ENCODE data around the gene POMT1.
A peak's percentile ranks its signal among the peaks of the same experiment; 100 is the strongest.
"Not testable (repeated sequence)": the region's sequence is repeated elsewhere in the genome, so short reads cannot be mapped to it uniquely, and the experiment has no call there.

The POMT1 gene

GRCh38 chr9:131502781-131503625, at the start of gene POMT1:
Gene POMT1 (plus strand): TSS chr9:131502918. CDS start chr9:131504219, 1,301 bp downstream.
- DNase-seq = peak; percentile 44 to 80

DNA sequence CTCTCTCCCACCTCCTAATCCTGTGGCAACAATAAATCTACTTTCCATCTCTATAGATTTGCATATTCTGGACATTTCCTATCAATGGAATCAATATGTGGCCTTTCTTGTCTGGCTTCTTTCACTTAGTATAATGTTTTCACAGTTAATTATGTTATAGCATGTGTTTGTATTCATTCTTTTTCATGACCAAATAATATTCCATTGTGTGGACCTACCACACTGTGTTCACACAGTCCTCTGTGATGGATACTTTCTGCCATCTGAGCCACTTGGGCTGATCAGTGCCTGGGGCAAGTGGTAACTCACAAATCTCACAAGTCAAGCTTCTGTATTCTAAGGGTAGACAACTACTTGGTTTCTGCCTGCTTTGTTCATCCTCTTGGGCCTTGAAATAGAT, 48.7 kb upstream of the POMT1 start:
- no peak for DNase-seq

DNA sequence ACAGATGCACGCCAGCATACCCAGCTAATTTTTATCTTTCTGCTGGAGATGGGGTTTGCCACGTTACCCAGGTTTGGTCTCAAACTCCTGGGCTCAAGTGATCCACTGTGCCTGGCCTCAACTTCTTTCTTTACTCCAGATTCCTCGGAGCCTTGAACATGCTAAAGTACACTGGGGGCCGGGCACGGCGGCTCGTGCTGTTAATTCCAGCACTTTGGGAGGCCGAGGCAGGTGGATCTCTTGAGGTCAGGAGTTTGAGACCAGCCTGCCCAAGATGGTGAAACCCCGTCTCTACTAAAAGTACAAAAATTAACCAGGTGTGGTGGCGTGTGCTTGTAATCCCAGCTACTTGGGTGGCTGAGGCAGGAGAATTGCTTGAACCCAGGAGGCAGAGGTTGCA, 47.1 kb upstream of the POMT1 start:
- not testable (repeated sequence) for DNase-seq

GRCh38 chr9:131457746-131458145, 45.0 kb upstream of the POMT1 start:
- no peak for DNase-seq

- no peak for DNase-seq
Measured at GRCh38 chr9:131459056-131459455, 43.7 kb upstream of the POMT1 start.

GRCh38 chr9:131461166-131461565, 41.6 kb upstream of the POMT1 start:
- DNase-seq = no peak

- no peak for DNase-seq
Measured at GRCh38 chr9:131464354-131465000, 38.2 kb upstream of the POMT1 start.

- no peak for DNase-seq
Measured at GRCh38 chr9:131465401-131465800, 37.3 kb upstream of the POMT1 start.

- DNase-seq = no peak
Measured at GRCh38 chr9:131467214-131467935, 35.3 kb upstream of the POMT1 start.

- DNase-seq = no peak
Measured at GRCh38 chr9:131468031-131468430, 34.7 kb upstream of the POMT1 start.

DNA sequence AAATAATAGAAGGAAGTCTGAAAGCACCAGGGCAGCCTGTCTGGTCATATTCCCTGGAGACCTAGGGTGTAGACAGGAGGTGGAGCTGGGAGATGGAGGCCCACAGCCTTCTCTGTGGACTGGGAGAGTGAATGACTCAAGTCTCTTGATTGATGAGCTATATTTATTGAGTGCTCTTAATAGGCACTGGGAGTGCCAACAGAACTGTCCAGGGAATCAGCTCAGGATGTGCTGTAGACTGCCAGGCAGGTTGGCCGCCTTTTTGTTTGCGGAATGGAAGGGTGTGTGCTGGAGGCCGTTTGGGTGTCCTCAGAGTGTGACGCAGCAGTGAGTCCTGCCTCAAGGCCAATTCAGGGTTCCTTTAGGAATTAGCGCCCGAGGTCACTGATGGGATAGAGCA, 33.4 kb upstream of the POMT1 start:
- no peak for DNase-seq

DNA sequence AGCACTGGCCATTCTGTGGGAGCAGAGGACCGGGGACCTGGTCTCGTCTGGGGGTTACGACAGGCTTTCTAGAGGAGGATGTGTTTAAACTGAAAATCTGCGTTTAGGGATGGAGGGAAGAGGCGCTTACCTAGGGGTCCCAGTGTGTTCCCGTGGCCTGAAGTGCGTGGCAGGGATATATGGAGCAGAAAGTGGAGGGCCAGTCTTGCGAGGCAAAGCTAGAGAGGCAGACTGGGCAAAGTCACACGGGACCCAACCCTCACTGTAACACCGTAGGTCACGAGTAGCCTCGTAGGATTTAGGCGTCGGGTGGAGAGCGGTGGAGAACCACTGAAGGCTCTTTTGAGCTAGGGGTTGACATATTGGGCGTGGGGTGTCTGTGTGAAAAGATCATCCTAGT, 32.8 kb upstream of the POMT1 start:
- no peak for DNase-seq

GRCh38 chr9:131470581-131470991, 32.1 kb upstream of the POMT1 start:
- DNase-seq = no peak

DNA sequence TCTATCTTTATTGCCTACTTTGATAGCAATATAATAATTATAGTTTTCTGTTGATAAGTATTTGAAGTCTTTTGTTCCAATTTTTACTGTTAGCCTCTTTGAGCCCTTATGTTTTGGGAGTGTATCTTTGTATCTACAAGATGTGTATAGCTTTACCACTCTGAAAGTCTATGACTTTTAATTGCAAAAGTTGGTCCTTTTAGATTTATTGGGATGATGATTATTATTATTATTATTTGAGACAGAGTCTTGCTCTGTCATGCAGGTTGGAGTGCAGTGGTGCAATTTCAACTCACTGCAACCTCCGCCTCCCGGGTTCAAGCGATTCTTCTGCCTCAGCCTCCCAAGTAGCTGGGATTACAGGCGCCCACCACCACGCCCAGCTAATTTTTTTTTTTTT, 30.6 kb upstream of the POMT1 start:
- DNase-seq = not testable (repeated sequence)

GRCh38 chr9:131473198-131473885, 29.4 kb upstream of the POMT1 start:
- DNase-seq = no peak

DNA sequence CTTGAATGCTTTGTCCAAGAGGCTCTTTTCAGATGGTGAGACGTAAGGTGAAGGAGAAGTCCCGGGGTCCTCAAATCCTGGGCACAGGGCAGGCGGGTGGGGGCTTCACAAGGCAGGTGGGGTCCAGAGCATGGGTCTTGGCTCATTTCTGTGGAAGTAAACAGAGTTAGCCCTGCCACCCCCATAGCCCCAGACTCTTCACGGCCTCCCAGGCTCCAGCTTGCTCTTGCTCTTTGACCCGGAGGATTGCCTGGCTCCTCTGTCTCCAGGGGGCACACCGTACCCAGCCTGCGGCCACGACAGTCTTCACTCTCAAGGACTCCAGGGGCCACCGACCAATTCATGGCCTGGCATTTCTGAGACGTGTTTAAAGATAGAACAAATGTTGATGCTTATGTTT, 28.8 kb upstream of the POMT1 start:
- DNase-seq = no peak

GRCh38 chr9:131474711-131475110, 28.0 kb upstream of the POMT1 start:
- DNase-seq = no peak

GRCh38 chr9:131475111-131475955, 27.4 kb upstream of the POMT1 start:
- DNase-seq = no peak

GRCh38 chr9:131475956-131476776, 26.6 kb upstream of the POMT1 start:
- no peak for DNase-seq

- DNase-seq = no peak
Measured at GRCh38 chr9:131476777-131477345, 25.9 kb upstream of the POMT1 start.

DNA sequence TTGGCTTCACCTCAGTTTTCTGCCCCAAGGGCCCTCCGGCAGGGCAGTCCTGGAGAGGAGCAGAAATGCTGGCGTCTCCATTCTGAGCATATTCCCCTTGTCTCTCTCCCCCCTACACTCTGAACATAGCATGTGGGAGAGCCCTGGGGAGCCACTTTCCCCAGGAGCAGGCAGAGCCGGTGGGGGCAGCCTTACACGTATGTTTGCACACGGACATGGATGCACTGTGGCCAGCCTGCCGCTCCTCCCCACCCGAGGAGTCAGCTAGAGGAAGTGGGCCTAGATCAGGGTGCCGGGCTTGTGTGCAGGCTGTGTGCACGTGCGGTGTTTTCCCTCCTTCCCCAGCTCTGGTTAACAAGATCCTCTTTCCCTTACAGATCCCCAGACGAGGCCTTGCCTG, 25.4 kb upstream of the POMT1 start:
- no peak for DNase-seq
